A673 (cell line): ENCODE measurements around the gene GRIN3A.
"Not testable (repeated sequence)": the region's sequence is repeated elsewhere in the genome, so short reads cannot be mapped to it uniquely, and the experiment has no call there.

Experiments used
- CTCF ChIP-seq: fragments of 300-800, 200-600 bp; sonication (generic); conservative IDR thresholded peaks from 2 replicates; pipeline ENCODE4 v1.5.1; 2017; ENCODE audit warnings: low read depth, mild to moderate bottlenecking, antibody characterized with exemption, low read length, moderate library complexity, mixed read lengths
- EZH2 ChIP-seq: fragments of 200-600 bp; sonication (generic); IDR thresholded peaks from 2 replicates; pipeline ENCODE4 v1.6.1; 2017; ENCODE audit warnings: borderline replicate concordance, low read depth, mild to moderate bottlenecking, mixed read lengths, antibody characterized with exemption, low read length; ENCODE audit not compliant: poor library complexity, severe bottlenecking

- not testable (repeated sequence) for TF ChIP-seq CTCF, EZH2
Measured at GRCh38 chr9:101590074-101590473, 148.4 kb downstream of the GRIN3A start.
